HG02981 (cell line): Measurements from ENCODE around the gene ZBTB8OS.
"Not testable (repeated sequence)": the region's sequence is repeated elsewhere in the genome, so short reads cannot be mapped to it uniquely, and the experiment has no call there.

ENCODE experiments used
- ATAC-seq: cut with Tn5 transposase; IDR thresholded peaks from one replicate; pipeline ENCODE4 v1.9.1; 2021; ENCODE audit warnings: mild to moderate bottlenecking, moderate library complexity; ENCODE audit not compliant: unreplicated experiment

ZBTB8OS gene

DNA sequence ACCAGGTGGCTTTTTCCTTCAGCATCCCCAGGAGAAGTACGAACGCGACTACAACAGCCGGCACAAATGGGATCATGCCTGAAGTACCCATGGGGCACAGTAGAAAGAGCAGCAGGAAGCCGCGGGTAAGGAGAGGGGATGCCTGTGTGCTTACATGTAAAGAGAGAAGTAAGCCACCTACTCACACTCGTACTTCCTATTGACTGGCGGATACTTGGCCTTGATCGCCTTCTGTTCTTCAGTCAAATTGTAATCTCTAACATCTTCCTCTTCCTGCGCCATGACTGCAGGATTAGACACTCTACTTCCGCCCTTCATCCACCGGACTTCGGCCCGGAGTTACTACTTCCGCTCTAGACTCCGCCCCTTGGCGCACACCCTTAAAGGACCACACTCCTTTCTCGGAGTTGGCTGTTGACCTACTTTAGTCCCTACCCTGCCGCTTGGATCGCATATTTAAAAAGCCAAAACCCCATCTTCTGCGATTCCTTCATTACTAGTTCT, at the start of gene ZBTB8OS:
ZBTB8OS (minus strand) TSS at position 303 of the 504 bp plus-strand sequence; CDS start at position 282, 21 bp downstream.
- peak; percentile 67 for ATAC-seq

DNA sequence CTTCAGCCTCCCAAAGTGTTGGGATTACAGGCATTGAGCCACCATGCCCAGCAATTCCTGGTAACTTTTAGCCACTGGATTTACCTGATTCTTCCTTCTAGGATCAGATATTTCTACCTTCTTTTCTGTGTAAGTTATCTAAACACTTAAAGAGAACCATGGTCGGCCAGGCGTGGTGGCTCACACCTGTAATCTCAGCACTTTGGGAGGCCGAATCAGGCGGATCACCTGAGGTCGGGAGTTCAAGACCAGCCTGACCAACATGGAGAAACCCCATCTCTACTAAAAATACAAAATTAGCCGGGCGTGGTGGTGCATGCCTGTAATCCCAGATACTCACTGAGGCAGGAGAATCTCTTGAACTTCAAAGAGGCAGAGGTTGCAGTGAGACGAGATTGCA, 46.6 kb upstream of the ZBTB8OS start:
- ATAC-seq = not testable (repeated sequence)

DNA sequence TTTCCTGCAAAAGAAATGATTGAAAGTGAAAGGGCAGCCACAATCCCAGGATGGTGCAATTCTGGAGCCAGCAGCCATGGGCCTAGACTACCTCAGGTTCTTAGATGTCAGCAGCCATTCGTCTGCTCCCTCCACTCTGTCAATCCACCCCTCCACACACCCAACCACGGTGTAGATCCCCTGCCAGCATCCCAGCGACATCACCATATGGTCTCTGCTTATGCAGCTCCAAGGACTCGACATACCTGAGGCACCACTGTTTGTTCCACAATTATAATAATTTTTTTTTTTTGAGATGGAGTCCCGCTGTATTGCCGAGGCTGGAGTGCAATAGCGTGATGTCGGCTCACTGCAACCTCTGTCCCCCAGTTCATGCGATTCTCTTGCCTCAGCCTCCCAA, 45.7 kb upstream of the ZBTB8OS start:
- ATAC-seq = no peak

DNA sequence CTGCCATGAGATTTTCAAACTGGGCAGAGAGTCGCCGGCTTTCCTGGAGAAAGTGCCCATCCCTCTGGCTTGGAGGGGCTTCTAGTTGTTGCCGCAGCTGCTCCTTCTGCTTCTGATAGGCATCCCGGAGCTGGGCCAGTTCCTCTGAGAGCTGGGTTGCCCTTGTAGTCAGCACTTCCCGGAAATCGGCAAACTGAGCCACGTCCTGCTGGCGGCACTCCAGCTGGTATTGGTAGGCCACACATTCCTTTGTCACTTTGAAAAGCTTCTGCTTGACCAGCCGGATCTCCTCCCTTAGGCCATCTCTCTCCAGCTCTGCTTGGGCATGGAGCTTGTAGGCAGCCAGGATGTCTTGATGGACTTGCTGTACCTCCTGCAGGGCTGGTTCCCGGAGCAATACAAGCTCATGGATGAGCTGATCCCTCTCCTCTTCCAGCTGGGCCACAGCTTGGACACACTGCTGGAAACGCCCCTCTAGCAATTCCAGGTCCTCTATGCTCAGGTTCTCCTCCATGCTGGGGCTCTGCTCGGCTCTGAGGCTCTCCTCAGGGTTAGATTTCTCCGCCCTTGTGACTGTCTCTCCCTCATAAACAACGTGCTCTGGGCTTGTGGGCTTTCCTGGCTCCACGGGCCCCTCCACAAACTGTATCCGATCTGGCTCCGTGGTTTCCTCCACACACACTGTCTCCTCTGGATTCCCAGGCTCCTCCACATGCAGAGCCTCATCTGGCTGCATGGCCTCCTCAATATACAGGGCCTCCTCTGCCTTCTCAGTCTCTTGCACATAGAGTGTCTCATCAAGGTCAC, 45.0 kb upstream of the ZBTB8OS start:
- no peak for ATAC-seq

DNA sequence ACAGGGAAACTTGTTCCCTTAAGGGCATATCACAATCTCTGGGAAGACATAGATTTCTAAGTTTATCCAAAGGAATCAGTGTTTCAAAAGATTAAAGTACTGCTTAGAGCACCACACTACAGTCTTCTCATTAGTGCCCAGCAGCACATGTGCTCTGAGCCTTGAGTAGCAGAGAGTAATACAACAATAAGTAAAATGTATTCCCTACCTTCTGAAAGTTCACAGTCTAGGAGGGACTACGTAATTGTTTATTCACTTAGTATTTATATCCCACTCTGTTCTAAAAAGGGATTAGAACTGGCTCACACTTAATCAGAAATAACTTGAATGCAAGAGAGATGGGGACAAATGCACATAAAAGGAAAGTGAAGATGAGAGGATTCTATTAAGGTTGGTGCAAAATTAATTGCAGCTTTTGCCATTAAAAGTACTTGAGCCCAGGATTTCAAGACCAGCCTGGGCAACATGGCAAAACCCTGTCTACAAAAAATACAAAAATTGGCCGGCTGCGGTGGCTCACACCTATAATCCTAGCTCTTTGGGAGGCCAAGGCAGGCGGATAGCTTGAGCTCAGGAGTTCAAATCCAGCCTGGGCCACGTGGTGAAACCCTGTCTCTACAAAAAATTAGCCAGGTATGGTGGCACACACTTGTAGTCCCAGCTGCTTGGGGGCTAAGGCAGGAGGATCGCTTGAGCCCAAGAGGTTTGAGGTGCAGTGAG, 43.3 kb upstream of the ZBTB8OS start:
- ATAC-seq = no peak

DNA sequence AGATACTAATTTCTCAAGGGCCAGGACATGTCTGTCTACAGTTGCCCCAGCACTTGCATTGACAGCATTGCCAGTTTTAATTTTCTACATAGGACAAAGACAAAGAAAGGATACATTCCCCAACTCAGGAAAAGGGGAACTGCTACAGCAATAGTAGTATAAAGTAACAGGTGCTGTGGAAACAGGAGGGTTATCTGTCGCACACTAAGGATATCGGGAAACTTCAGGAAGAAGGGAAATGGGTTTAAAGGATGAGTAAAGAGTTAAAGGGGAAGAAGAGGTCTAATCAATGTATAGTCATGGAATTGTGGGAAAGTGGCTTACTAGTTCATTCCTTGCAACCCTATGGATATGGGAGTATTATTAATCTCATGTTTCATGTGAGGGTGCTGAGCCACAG, 36.0 kb upstream of the ZBTB8OS start:
- no peak for ATAC-seq

DNA sequence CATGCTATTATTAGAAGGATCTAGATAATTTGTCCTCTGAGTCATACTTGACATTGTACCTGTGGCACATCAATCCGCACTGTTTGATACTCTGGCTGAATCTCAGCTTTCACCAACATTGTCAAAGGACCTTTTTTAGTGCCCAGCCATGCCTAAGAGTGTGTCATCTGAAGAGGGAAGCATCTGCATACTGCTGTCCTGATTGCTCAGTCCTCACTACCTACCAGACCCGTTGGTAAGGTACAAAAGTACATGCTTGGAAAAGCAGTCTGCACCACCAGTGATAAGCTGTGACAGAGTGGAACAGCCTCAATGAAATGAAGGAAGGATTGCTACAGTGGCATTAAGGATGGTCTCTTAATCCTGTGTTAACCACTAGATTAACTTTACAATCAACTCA, 35.1 kb upstream of the ZBTB8OS start:
- ATAC-seq = no peak

DNA sequence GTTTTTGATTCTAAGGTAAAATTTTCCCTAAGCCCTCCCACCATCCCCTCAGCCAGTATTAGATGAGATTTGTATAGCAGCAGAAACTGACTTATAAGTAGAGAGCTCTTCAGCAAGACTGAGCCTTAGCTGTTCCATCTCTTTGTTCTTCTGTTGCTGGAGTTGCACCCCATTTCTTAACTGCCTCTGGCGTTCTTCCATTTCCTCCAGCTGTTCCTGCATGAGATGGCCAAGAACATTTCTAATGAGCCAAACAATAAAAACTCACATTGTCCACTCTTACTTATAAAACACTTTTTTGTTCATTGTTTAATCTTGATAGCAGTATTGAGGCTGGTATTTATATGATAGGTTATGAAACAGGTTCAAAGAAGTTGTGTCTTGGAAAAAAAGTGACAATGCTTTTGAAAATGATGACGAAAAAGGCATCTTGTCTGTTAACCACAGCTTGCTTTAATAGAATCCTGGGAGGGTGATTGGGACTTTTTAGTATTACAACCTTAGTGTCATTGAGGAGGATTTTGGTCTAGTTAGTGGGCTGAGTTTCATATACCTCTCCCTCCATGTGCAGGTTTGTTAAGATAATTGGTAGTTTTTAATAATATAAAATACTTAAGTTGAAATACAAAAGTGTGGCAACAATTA, 33.9 kb upstream of the ZBTB8OS start:
- ATAC-seq = no peak

DNA sequence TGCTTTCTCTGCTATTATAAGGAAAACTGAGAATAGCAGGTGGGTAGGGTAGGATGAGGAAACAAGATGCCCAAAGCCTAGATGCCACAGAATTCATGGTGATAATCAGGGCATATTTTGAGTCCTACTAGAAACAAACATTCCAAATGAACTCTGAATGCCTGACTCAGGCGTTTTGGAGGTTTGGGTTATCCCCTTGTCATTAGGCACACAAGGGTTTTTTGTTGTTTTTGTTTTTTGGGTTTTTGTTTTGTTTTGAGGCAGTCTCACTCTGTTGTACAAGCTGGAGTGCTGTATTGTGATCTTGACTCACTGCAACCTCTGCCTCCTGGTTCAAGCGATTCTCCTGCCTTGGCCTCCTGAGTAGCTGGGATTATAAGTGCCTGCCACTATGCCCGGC, 33.0 kb upstream of the ZBTB8OS start:
- ATAC-seq = no peak

DNA sequence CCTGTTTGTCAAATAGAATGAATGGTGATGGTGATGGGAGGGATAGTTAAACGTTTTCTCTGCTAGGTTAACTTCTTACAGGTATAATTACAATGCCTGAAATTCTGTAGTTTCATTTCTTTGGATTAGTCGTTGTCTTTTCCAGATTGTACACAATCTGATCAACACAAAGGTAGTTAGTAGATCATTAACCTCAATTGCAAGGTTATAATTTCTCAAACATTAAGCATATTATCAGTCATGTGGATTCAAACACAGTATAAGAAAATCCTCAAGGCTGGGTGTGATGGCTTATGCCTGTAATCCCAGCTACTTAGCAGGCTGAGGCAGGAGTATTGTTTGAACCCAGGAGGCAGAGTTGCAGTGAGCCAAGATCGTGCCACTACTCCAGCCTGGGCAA, 31.6 kb upstream of the ZBTB8OS start:
- ATAC-seq = no peak

DNA sequence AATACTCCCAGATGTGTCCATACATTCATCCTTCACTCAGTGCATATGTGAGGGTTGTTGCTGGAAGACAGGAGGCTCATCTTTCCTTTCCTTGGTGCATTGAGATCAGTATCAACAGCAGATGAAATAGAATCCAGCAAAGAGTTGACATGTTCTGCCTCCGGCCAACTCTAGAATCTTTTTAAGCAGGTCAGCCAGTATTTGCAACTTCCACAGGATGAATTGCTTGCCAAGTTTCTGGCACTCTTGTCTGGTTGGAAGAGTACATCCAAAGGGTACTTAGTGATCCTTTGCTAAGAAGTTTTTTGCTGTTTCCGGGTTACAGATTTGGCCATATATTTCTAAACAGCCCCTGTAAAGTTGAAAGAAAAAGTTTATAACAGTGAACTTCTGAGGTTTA, 31.2 kb upstream of the ZBTB8OS start:
- ATAC-seq = no peak

DNA sequence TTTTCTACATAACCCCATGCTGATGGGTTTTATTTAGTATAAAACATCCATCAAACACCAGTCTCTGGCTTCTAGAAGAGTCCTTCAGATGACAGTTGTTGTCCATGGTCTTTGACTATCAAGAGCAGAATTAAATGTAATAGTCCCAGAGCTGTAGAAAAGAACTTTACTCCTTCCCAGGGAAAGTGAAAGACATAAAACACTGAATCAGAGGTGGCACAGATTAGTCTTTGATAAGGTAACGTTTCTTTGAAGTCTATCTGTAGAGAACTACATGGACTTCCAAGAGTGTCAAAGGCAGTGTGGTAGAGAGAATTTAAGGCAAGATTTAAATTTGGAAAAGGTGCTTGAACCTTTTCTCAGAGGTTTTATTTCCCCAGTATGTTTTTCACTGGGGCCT, 30.3 kb upstream of the ZBTB8OS start:
- no peak for ATAC-seq

DNA sequence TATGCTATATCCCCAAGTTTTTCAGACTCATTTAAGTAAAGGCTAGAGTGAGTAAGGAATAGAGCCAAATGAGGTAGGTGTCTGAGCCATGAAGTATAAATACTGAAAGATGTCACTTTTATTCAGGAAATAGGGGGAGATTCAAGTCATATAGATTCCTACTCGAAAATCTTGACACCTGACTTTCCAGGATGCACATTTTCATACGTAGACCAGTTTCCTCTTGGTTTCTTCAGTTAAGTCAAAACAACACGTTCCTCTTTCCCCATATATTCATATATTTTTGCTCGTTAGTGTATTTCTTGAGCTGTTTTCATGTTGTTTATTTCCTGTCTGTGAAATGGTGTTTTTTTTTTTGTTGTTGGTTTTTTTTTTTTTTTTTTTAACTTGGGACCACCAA, 29.6 kb upstream of the ZBTB8OS start:
- ATAC-seq = not testable (repeated sequence)

DNA sequence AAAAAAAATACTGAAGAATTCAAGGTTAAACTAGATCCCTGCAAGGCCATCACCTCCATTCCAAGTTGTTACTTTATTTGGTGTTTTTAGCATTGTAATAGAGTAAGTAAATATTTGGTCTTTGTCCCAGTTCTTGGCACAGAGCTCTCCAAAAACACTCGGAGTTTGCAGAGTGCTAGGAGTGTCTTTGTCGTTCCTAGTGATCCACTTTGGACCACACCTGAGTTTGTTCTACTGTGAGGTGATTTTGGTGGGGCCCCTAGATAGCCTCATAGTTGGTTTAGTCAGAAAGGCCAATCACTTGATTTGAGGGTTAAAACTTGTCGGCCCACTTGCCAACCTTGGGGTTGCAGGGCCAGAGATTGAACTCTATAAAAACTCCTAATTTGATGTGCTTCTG, 26.6 kb upstream of the ZBTB8OS start:
- no peak for ATAC-seq

DNA sequence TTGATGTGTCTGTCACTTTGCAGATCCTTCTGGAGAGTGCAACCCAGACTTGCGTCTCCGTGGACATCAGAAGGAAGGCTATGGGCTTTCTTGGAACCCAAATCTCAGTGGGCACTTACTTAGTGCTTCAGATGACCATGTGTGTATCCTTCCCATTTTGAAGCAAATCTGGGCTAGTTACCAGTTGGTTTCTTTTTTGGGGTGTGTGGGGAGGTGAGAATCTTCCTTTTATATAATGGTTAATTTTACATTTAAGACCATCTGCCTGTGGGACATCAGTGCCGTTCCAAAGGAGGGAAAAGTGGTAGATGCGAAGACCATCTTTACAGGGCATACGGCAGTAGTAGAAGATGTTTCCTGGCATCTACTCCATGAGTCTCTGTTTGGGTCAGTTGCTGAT, 18.4 kb upstream of the ZBTB8OS start:
- not testable (repeated sequence) for ATAC-seq

DNA sequence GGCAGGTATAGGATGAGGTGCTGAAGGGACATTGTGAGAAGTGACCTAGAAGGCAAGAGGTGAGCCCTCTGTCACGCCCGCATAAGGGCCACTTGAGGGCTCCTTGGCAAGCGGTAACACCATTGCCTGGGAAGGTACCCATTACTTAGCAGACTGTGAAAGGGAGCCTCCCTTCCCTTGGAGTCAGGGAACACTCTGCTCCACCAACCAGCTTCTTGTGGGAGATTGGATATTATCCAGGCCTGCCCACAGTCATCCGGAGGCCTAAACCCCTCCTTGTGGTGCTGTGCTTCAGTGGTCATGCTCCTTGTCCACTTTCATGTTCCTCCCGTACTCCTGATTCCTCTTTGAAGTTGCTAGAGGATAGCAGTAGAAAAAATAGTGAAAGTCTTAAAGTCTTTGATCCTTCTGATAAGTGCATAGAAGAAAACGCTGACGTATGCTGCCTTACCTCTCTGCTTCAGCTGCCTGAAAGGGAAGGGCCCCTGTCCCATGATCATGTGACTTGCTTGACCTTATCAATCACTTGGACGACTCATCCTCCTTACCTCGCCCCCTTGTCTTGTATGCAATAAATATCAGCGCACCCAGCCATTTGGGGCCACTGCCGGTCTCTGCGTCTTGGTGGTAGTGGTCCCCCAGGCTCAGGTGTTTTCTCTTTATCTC, 16.7 kb upstream of the ZBTB8OS start:
- no peak for ATAC-seq

DNA sequence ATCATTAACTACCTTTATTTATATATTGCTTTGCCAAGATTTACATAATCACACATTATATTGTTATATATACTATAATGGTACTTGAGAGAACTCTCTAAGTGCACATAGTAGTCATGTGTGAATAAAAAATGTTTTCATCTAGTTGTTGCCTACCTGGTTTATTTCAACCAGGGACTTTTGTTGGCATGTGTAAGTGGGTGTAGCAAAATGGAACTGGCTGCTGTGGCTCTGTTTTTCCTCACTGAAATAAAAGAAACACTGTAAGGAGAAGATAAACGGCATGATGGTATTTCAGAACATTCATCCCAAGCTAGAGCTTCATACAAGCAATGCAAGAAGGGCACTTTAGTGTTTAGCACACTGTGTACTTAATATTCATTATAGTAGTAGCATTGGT, 15.6 kb upstream of the ZBTB8OS start:
- ATAC-seq = no peak

DNA sequence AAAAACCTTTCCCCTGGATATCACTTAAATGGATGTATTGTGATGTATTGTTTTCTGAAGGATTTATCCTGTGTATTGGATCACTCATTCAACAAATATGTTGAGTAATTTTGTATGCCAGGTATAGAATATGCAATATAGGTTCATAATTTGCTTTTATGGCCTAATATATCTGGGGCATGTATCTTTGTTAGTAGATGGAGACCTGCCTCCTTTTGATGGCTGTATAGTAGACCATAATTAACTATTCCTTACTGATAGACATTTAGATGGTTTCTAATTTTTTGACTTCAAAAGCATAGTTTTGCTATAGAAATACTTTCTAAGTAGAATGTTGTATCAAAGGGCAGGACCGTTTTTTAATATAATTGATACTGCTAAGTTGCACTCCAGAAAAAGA, 9.2 kb upstream of the ZBTB8OS start:
- ATAC-seq = no peak

DNA sequence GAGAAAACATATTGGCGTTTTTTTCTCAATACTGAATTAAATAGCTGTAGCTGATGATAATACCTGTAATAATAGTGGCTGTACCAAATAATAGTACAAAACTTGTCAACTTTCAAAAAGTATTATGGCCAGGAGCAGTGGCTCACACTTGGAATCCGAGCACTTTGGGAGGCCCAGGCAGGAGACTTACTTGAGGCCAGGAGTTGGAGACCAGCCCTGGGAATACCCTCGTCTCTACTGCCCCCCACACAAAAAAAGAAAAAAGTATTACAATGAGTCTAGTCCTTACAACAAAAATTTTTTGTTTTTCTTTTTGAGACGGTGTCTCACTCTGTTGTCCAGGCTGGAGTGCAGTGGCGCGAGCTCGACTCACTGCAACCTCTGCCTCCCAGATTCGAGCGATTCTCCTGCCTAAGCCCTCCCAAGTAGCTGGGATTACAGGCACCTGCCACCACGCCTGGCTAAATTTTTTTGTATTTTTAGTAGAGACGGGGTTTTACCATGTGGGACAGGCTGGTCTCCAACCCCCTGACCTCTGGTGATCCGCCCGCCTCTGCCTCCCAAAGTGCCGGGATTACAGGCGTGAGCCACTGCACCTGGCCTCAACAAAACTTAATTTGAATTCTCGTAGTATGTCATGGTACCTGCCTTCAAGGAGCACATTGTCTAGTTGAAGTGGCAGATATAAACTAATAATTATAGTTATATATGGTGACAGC, 2.1 kb upstream of the ZBTB8OS start:
- no peak for ATAC-seq

DNA sequence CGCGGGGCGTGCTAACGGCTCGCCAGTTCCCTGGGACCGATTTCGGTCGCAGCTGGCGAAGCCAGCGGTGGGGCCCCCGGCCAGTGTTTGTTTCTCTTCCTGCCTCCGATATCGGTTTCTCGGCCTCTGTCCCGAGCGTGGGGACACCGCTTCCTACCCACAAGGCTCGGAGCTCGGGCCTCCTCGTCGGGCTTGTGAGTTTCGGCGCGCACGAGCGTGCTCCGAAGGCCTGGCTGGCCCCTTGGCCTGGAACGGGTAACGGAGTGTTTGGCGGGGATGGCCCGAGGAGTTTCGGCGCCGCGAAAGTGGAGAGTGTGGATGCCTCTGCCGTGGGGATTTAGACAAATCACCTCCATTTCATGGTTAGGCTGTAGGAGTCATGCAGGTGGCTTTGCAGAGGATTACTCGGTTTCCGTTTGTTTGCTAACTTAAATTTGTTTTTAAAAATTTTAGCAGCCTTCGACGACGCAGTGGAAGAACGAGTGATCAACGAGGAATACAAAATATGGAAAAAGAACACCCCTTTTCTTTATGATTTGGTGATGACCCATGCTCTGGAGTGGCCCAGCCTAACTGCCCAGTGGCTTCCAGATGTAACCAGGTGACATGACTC, 1.2 kb upstream of the ZBTB8OS start:
- no peak for ATAC-seq
